Measurements from ENCODE around the gene GLYATL2. TPM values are rescaled to one million over a fixed set of nuclear protein-coding genes. Genes with fewer than 3 reads are reported as not detected.

GLYATL2 gene
- polyA plus RNA-seq, 1 of the 3 experiments (the other 2 are of a cell fraction) = 0.31 TPM

- ChIA-PET CTCF (interaction anchor here (0.6 to 2.2 kb wide), 24 partner anchors 9 to 219 kb away, joined by 3 to 15 read pairs (median 4); partner anchors contain the start of gene GLYAT), POLR2A (no interaction called here)
- H3K27me3 ChIP-seq (ENCODE audit: insufficient read depth) = no peaks in the 10 kb centered on the region; the same call in 1 of the 2 replicates
- no peak overlapping the region for H3K27ac ChIP-seq (ENCODE audit: low read depth in 2 of 2, low read length in 1 of 2)
- no peaks in the 10 kb centered on the region for H3F3A ChIP-seq (replicated peaks; ENCODE audit: insufficient read depth)
- H3K9me2 ChIP-seq = no peaks in the 10 kb centered on the region
- H2AFZ ChIP-seq (ENCODE audit: low read depth) = no peak overlapping the region
- H3K79me2 ChIP-seq (ENCODE audit: insufficient read depth) = no peaks in the 10 kb centered on the region
- TF ChIP-seq, protein P1, sequence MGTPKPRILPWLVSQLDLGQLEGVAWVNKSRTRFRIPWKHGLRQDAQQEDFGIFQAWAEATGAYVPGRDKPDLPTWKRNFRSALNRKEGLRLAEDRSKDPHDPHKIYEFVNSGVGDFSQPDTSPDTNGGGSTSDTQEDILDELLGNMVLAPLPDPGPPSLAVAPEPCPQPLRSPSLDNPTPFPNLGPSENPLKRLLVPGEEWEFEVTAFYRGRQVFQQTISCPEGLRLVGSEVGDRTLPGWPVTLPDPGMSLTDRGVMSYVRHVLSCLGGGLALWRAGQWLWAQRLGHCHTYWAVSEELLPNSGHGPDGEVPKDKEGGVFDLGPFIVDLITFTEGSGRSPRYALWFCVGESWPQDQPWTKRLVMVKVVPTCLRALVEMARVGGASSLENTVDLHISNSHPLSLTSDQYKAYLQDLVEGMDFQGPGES (IDR thresholded peaks at IDR 0.05; ENCODE audit: low read depth, low read length) = no peak
- no peak for TF ChIP-seq GATA2 (CRISPR knock-in tag; IDR thresholded peaks at IDR 0.05)
- TF ChIP-seq, protein P2, sequence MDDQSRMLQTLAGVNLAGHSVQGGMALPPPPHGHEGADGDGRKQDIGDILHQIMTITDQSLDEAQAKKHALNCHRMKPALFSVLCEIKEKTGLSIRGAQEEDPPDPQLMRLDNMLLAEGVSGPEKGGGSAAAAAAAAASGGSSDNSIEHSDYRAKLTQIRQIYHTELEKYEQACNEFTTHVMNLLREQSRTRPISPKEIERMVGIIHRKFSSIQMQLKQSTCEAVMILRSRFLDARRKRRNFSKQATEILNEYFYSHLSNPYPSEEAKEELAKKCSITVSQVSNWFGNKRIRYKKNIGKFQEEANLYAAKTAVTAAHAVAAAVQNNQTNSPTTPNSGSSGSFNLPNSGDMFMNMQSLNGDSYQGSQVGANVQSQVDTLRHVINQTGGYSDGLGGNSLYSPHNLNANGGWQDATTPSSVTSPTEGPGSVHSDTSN (IDR thresholded peaks at IDR 0.05) = no peak
- no peaks in the 10 kb centered on the region for H4K20me1 ChIP-seq (ENCODE audit: insufficient read depth)
- no peak overlapping the region for H3K4me3 ChIP-seq (ENCODE audit: low read depth in 2 of 2, low read length in 1 of 2)
- DNase-seq = no peak
- no peaks in the 10 kb centered on the region for H3K4me1 ChIP-seq (ENCODE audit: control insufficient read depth in 1 of 2, insufficient read depth in 2 of 2, low read depth in 1 of 2, low read length in 1 of 2)
- no peaks in the 10 kb centered on the region for H3K9me3 ChIP-seq
- no peak overlapping the region for H3K4me2 ChIP-seq
- H3K9ac ChIP-seq = no peak overlapping the region
- no peaks in the 10 kb centered on the region for H3K36me3 ChIP-seq (replicated peaks in 1 of 2; ENCODE audit: control insufficient read depth in 1 of 2, insufficient read depth in 2 of 2, low read length in 1 of 2)
Measured at GRCh38 chr11:58787903-58788302, 56.6 kb downstream of the GLYATL2 start.

DNA sequence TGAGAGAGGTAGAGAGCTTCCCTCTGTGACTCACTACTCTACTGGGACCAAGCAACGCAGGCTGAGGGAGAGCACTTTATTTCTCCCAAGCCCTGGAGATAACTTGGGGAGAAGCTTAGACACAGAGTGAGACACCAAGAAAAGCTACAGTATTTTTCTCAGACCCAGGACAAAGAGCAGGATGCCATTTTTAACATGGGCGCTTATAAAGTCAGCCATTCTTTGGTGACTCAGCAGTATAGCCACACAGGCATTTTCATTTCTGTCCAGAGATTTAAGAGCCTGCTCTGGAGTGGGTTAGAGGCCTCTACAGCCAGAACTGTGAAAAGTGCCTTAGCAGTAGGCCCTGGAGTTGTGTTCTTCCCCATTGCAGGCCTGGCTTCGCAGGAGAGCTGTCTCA, 57.8 kb downstream of the GLYATL2 start:
- Histone ChIP-seq H3K9ac (no peak overlapping the region), H4K20me1 (ENCODE audit: insufficient read depth) (no peaks in the 10 kb centered on the region), H3K4me1 (ENCODE audit: control insufficient read depth in 1 of 2, insufficient read depth in 2 of 2, low read depth in 1 of 2, low read length in 1 of 2) (no peaks in the 10 kb centered on the region), H3F3A (replicated peaks; ENCODE audit: insufficient read depth) (no peaks in the 10 kb centered on the region), H3K27ac (ENCODE audit: low read depth in 2 of 2, low read length in 1 of 2) (no peak overlapping the region), H3K9me2 (no peaks in the 10 kb centered on the region), H3K9me3 (no peaks in the 10 kb centered on the region), H2AFZ (ENCODE audit: low read depth) (no peak overlapping the region), H3K4me2 (no peak overlapping the region), H3K79me2 (ENCODE audit: insufficient read depth) (no peaks in the 10 kb centered on the region), H3K4me3 (ENCODE audit: low read depth in 2 of 2, low read length in 1 of 2) (no peak overlapping the region), H3K27me3 (ENCODE audit: insufficient read depth) (no peaks in the 10 kb centered on the region; the same call in 1 of the 2 replicates), H3K36me3 (replicated peaks in 1 of 2; ENCODE audit: control insufficient read depth in 1 of 2, insufficient read depth in 2 of 2, low read length in 1 of 2) (no peaks in the 10 kb centered on the region)
- DNase-seq = no peak
- 4% methylated on average over 3 of the region's 3 CpGs for WGBS (ENCODE audit: low lambda C conversion rate)
- ChIA-PET POLR2A (no interaction called here), CTCF (interaction anchor here (0.9 to 2.1 kb wide), 2 partner anchors 40 to 132 kb away, joined by 3 to 7 read pairs; no protein-coding TSS in a partner anchor)
- no peak for TF ChIP-seq EZH2phosphoT487 (IDR thresholded peaks at IDR 0.05; ENCODE audit: borderline replicate concordance, low read depth)

DNA sequence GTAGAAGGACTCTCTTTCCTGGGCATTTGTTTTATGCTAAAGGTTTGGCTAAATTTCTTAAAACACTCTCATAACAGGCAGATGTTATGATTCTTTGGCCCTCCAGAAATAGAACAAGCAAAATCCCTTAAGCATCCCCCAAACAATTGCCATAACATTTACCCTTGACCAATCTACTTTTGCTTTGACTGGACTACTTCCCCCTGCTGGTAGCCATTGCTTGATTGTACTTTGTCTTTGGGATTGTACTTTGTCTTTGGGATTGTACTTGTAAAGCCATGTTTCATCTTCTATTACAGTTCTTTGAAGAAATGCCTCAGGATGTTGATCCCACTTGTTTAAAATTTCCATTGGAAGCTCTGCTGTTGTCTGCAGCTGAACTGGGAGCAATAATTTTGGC, 59.5 kb downstream of the GLYATL2 start:
- Histone ChIP-seq H3K27ac (ENCODE audit: low read depth in 2 of 2, low read length in 1 of 2) (no peak overlapping the region), H3K4me2 (no peak overlapping the region), H3K9me2 (no peaks in the 10 kb centered on the region), H3K4me3 (ENCODE audit: low read depth in 2 of 2, low read length in 1 of 2) (no peak overlapping the region), H2AFZ (ENCODE audit: low read depth) (no peak overlapping the region), H3K36me3 (replicated peaks in 1 of 2; ENCODE audit: control insufficient read depth in 1 of 2, insufficient read depth in 2 of 2, low read length in 1 of 2) (no peaks in the 10 kb centered on the region), H3K27me3 (ENCODE audit: insufficient read depth) (no peaks in the 10 kb centered on the region), H3K79me2 (ENCODE audit: insufficient read depth) (no peaks in the 10 kb centered on the region), H3K4me1 (ENCODE audit: control insufficient read depth in 1 of 2, insufficient read depth in 2 of 2, low read depth in 1 of 2, low read length in 1 of 2) (no peaks in the 10 kb centered on the region), H3K9ac (no peak overlapping the region), H3F3A (replicated peaks; ENCODE audit: insufficient read depth) (no peaks in the 10 kb centered on the region), H4K20me1 (ENCODE audit: insufficient read depth) (no peaks in the 10 kb centered on the region), H3K9me3 (no peaks in the 10 kb centered on the region)
- ChIA-PET CTCF (interaction anchor here (0.7 to 2.1 kb wide), 2 partner anchors 12 to 130 kb away, joined by 3 to 7 read pairs; no protein-coding TSS in a partner anchor), POLR2A (no interaction called here)
- DNase-seq = no peak
- TF ChIP-seq ZBTB33 (IDR thresholded peaks at IDR 0.05; ENCODE audit: borderline replicate concordance, low read depth) (no peak), RAD21 (IDR thresholded peaks at IDR 0.05; ENCODE audit: low read length) (no peak), GATA2 (CRISPR knock-in tag; IDR thresholded peaks at IDR 0.05) (no peak), TAF1 (IDR thresholded peaks at IDR 0.05; ENCODE audit: borderline replicate concordance, low read depth, low read length) (no peak), RCOR1 (IDR thresholded peaks at IDR 0.05; ENCODE audit: low read length) (no peak), FOXM1 (IDR thresholded peaks at IDR 0.05; ENCODE audit: low read depth) (no peak), POLR2AphosphoS5 (IDR thresholded peaks at IDR 0.05; ENCODE audit: low read depth, low read length) (no peak)
- TF ChIP-seq, protein P1 (IDR thresholded peaks at IDR 0.05; ENCODE audit: low read depth, low read length) = no peak
- TF ChIP-seq, protein P3, sequence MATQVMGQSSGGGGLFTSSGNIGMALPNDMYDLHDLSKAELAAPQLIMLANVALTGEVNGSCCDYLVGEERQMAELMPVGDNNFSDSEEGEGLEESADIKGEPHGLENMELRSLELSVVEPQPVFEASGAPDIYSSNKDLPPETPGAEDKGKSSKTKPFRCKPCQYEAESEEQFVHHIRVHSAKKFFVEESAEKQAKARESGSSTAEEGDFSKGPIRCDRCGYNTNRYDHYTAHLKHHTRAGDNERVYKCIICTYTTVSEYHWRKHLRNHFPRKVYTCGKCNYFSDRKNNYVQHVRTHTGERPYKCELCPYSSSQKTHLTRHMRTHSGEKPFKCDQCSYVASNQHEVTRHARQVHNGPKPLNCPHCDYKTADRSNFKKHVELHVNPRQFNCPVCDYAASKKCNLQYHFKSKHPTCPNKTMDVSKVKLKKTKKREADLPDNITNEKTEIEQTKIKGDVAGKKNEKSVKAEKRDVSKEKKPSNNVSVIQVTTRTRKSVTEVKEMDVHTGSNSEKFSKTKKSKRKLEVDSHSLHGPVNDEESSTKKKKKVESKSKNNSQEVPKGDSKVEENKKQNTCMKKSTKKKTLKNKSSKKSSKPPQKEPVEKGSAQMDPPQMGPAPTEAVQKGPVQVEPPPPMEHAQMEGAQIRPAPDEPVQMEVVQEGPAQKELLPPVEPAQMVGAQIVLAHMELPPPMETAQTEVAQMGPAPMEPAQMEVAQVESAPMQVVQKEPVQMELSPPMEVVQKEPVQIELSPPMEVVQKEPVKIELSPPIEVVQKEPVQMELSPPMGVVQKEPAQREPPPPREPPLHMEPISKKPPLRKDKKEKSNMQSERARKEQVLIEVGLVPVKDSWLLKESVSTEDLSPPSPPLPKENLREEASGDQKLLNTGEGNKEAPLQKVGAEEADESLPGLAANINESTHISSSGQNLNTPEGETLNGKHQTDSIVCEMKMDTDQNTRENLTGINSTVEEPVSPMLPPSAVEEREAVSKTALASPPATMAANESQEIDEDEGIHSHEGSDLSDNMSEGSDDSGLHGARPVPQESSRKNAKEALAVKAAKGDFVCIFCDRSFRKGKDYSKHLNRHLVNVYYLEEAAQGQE (IDR thresholded peaks at IDR 0.05; ENCODE audit: low read depth, low read length) = no peak

Measured in SK-N-SH (cell line).